SK-N-SH (cell line): ENCODE results near the gene TMEM94.

Source experiments
- EP300 ChIP-seq, 2 experiments: IDR thresholded peaks; 2 replicates each; pipeline versions ENCODE4 v1.4.0 to v1.6.1; 2012; ENCODE audit warnings: borderline replicate concordance in 1 of 2, low read depth in 1 of 2, low read length in 1 of 2
- PBX3 ChIP-seq: IDR thresholded peaks from 2 replicates; pipeline ENCODE4; 2012
- SIN3A ChIP-seq: IDR thresholded peaks from 2 replicates; pipeline ENCODE4 v1.6.1; 2012; ENCODE audit warnings: low read depth, mild to moderate bottlenecking, low read length, moderate library complexity, borderline replicate concordance
- TAF1 ChIP-seq: IDR thresholded peaks from 2 replicates; pipeline ENCODE4 v1.6.1; 2012; ENCODE audit warnings: low read depth, mild to moderate bottlenecking, low read length, moderate library complexity, borderline replicate concordance
- TF ChIP-seq, protein P1 (sequence below): IDR thresholded peaks from 2 replicates; pipeline ENCODE4 v1.6.1; 2012; ENCODE audit warnings: mild to moderate bottlenecking, low read depth, low read length, moderate library complexity
- TF ChIP-seq, protein P2 (sequence below): fragments of 200-600 bp; sonication (generic); IDR thresholded peaks from 2 replicates; pipeline ENCODE4 v1.6.1; 2017; ENCODE audit warnings: antibody characterized with exemption, mild to moderate bottlenecking, moderate library complexity

GRCh38 chr17:75492555-75493168 is 36.2 kb downstream of the TMEM94 start:
- TF ChIP-seq, protein P1, sequence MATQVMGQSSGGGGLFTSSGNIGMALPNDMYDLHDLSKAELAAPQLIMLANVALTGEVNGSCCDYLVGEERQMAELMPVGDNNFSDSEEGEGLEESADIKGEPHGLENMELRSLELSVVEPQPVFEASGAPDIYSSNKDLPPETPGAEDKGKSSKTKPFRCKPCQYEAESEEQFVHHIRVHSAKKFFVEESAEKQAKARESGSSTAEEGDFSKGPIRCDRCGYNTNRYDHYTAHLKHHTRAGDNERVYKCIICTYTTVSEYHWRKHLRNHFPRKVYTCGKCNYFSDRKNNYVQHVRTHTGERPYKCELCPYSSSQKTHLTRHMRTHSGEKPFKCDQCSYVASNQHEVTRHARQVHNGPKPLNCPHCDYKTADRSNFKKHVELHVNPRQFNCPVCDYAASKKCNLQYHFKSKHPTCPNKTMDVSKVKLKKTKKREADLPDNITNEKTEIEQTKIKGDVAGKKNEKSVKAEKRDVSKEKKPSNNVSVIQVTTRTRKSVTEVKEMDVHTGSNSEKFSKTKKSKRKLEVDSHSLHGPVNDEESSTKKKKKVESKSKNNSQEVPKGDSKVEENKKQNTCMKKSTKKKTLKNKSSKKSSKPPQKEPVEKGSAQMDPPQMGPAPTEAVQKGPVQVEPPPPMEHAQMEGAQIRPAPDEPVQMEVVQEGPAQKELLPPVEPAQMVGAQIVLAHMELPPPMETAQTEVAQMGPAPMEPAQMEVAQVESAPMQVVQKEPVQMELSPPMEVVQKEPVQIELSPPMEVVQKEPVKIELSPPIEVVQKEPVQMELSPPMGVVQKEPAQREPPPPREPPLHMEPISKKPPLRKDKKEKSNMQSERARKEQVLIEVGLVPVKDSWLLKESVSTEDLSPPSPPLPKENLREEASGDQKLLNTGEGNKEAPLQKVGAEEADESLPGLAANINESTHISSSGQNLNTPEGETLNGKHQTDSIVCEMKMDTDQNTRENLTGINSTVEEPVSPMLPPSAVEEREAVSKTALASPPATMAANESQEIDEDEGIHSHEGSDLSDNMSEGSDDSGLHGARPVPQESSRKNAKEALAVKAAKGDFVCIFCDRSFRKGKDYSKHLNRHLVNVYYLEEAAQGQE = no peak
- TF ChIP-seq, protein P2, sequence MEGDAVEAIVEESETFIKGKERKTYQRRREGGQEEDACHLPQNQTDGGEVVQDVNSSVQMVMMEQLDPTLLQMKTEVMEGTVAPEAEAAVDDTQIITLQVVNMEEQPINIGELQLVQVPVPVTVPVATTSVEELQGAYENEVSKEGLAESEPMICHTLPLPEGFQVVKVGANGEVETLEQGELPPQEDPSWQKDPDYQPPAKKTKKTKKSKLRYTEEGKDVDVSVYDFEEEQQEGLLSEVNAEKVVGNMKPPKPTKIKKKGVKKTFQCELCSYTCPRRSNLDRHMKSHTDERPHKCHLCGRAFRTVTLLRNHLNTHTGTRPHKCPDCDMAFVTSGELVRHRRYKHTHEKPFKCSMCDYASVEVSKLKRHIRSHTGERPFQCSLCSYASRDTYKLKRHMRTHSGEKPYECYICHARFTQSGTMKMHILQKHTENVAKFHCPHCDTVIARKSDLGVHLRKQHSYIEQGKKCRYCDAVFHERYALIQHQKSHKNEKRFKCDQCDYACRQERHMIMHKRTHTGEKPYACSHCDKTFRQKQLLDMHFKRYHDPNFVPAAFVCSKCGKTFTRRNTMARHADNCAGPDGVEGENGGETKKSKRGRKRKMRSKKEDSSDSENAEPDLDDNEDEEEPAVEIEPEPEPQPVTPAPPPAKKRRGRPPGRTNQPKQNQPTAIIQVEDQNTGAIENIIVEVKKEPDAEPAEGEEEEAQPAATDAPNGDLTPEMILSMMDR = no peak
- no peak for TF ChIP-seq SIN3A
- no peak for TF ChIP-seq EP300 (IDR thresholded peaks at IDR 0.05; ENCODE audit: borderline replicate concordance in 1 of 2, low read depth in 1 of 2, low read length in 1 of 2)
- no peak for TF ChIP-seq TAF1
- no peak for TF ChIP-seq PBX3
